K562 (cell line): ENCODE results near the gene PIP5KL1.

Experiments used
- ARID3A ChIP-seq: IDR thresholded peaks from 2 replicates; pipeline ENCODE4 v1.6.1; 2012; ENCODE audit warnings: low read depth, low read length, improper control_type of control experiment, borderline replicate concordance
- CBX2 ChIP-seq: fragments of 200-600 bp; sonication (generic); IDR thresholded peaks from one replicate; pipeline ENCODE4 v1.6.1; 2012; ENCODE audit warnings: mild to moderate bottlenecking, low read length, inconsistent platforms; ENCODE audit not compliant: insufficient read depth, poor library complexity, severe bottlenecking
- CEBPB ChIP-seq: fragments of 450-650 bp; IDR thresholded peaks from 2 replicates; pipeline ENCODE4 v1.6.1; 2016; ENCODE audit warnings: missing genetic modification characterization, missing compliant biosample characterization
- EGR1 ChIP-seq: fragments of 450-650 bp; conservative IDR thresholded peaks from 2 replicates; pipeline ENCODE4 v1.6.1; 2017; ENCODE audit warnings: mild to moderate bottlenecking
- IRF2 ChIP-seq: sonication (generic); formaldehyde crosslinking; IDR thresholded peaks from 2 replicates; pipeline ENCODE4 v1.8.1; 2022; ENCODE audit warnings: mild to moderate bottlenecking, missing genetic modification reagents
- MYC ChIP-seq, 2 experiments: fragments of 250-450 bp in 1 of 2; sonication (Bioruptor Pico) in 1 of 2; IDR thresholded peaks; 2 replicates each; pipeline versions ENCODE4 v1.5.1 to v1.6.1; 2012 to 2021; ENCODE audit warnings: low read depth in 2 of 2, borderline replicate concordance in 1 of 2, improper control_type of control experiment in 1 of 2, low read length in 1 of 2, mild to moderate bottlenecking in 1 of 2, moderate library complexity in 1 of 2
- NFRKB ChIP-seq: fragments of 450-650 bp; IDR thresholded peaks from 2 replicates; pipeline ENCODE4 v1.6.1; 2016; ENCODE audit warnings: low read depth
- PATZ1 ChIP-seq: fragments of 250-450 bp; sonication (Bioruptor Pico); IDR thresholded peaks from 2 replicates; pipeline ENCODE4 v1.5.0; 2020; ENCODE audit warnings: mild to moderate bottlenecking, borderline replicate concordance
- TRIM24 ChIP-seq, 2 experiments: fragments of 450-650 bp; IDR thresholded peaks; 2 replicates each; pipeline ENCODE4 v1.6.1; 2016

GRCh38 chr9:127955294-127956015 lies 24.9 kb upstream of the PIP5KL1 start:
- TF ChIP-seq CEBPB (tag) (no peak), TRIM24 (IDR thresholded peaks at IDR 0.05) (no peak), ARID3A (no peak), CBX2 (no peak), PATZ1 (CRISPR knock-in tag) (no peak), NFRKB (no peak), IRF2 (CRISPR knock-in tag) (no peak), MYC (IDR thresholded peaks at IDR 0.05; ENCODE audit: low read depth, low read length) (no peak), MYC (CRISPR knock-in tag; IDR thresholded peaks at IDR 0.05; ENCODE audit: borderline replicate concordance, low read depth) (no peak), EGR1 (no peak)
